HG02885 (cell line): ENCODE data around the gene TRAF4.

ENCODE experiments used
- ATAC-seq: cut with Tn5 transposase; IDR thresholded peaks from one replicate; pipeline ENCODE4 v1.9.1; 2021; ENCODE audit warnings: mild to moderate bottlenecking; ENCODE audit not compliant: unreplicated experiment, poor library complexity

The TRAF4 gene, protein sequence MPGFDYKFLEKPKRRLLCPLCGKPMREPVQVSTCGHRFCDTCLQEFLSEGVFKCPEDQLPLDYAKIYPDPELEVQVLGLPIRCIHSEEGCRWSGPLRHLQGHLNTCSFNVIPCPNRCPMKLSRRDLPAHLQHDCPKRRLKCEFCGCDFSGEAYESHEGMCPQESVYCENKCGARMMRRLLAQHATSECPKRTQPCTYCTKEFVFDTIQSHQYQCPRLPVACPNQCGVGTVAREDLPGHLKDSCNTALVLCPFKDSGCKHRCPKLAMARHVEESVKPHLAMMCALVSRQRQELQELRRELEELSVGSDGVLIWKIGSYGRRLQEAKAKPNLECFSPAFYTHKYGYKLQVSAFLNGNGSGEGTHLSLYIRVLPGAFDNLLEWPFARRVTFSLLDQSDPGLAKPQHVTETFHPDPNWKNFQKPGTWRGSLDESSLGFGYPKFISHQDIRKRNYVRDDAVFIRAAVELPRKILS

DNA sequence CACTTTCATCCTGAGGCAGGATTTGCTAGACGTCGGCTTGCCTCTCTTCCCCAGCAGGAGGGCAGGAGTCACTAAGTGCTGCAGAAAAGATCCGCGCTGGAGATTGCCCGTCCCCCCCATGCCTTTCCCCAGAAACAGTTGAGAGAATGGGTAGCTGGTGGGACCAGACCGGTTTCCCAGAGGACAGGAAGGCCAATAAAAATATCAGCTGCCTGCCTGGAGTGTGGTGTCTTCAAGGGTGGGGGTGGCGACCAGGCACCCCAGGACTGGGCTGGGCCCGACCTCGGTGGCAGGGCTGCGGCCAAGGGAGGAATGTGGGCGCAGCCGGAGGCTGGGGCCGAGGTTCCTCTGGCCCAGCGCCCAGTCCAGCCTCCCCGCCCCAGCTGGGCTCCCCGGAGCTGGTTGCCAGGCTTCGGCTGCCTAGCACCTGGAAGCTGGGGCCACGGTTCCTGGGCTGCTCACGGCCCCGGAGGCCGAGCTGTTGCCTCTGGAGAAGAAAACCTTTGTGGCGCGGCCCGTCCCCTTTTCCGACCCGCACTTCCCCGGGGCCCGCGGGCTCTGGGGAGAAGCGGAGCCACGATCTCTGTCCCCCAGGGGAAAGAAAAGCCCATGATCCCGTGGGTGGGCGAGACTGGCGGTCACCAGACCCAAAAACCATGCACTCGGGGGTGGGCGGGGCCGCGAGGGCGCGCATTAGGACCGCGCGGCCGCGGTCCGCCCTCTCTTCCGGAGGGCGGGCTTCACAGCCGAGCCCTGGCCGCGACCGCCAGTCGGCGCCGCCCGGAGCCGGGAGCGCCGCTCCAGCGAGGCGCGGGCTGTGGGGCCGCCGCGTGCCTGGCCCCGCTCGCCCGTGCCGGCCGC is at the start of gene TRAF4:
TSS of gene TRAF4 (plus strand) at position 769 of the 861 bp plus-strand sequence. CDS start 102 bp downstream, outside the sequence.
- peak; percentile 80 for ATAC-seq

DNA sequence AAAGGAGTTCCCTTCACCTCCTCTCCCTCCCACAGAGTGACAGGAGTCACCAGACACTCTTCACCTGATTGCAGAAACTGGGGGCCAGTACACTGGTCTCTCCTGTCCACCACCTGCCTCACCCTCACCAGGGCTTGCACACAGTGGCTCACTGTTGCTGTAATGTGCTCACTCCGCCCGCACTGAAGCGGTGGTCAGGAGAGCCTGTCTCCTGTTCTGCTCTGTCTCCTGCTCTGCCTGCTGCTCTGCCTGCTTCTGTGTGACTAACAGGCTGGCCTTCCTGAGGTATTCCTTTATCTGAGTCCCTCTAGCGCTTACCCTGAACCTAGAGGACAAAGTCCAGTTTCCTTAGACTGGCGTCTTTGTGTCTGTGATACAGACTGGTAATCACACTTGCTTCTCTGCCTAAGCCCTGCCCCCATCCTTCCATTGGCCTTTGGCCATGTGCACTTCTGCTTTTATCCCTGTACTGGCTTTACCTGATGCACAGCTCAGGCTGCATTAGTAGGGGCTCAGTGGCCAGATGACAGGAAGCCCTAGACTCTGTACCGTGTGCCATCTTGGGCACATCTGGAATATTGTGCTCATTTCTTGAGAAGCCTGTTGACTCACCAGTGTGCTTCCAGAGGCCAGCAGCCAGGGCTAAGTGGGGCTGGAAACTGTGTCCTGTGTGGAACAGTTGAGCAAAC is 45.4 kb upstream of the TRAF4 start:
- no peak for ATAC-seq

DNA sequence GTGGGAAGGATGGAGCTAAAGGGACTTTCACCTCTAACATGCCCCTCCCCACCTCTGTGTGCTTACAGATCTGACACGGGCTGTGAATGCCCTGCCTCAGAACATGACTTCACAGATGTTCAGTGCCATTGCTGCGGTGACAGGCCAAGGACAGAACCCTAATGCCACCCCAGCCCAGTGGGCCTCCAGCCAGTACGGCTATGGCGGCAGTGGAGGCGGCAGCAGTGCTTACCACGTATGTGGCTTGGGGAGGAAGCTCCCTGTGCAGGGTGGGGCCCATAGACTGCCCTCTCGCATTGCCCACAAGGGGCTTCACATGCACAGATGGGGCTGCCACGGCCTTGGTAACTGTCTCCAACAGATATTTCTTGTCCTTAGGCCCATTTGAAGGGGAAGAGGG is 43.5 kb upstream of the TRAF4 start:
- ATAC-seq: no peak

DNA sequence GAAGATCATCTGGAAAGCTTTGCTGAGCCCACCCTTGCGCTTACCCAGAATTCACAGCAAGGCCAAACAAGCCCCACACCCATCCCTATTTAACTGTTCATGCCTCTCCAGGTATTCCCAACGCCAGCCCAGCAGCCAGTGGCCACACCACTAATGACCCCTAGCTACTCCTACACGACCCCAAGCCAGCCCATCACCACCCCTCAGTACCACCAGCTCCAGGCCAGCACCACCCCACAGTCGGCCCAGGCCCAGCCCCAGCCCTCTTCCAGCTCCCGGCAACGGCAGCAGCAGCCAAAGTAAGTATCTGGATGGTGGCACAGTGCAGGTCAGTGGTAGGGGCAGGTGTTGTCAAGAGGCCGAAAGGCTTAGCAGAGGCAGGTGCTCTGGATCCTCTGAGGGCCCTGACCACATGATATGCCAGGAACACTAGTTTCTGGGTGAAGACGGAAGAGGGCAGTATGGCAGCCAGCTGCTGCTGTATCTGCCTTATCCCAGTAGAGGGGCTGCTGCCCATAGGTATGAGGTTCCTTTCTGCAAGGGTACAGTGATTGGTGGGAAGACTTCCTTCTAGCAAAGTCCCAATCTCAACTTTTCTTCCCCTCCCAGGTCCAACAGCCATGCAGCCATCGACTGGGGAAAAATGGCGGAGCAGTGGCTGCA is 42.9 kb upstream of the TRAF4 start:
- no peak for ATAC-seq

DNA sequence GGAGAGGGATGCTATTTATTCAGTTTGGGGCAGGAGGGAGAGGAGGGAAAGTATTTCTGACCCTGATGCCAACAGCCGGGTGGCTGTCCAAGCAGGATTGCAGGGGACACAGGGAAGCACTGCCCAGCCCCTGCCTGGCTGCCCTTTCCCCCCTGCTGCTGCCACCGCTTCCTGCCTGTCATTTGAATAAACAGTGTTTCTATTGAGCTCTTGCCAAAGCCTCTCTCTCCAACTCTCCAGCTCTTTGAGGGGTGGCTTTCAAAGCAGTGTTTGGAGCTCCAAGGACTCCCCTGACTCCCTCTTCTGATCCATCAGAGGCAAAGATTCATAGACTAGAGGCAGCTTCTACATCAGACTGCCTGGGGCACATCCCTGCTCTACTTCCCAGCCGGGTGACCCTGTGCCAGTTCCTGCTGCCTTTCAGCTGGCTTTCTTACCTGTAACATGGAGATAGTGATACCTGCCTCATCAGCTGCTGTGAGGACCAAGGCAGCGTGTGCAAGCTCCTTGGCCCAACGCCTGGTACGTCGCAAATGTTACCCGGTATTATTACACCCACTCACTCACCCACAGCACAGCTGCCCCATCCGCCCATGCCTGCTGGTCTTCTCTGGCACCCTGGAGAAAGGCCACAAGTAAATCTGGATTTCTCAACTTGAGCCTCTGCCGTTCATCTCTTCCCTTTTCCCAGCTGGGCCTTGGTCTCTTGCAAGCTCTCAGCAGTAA is 41.6 kb upstream of the TRAF4 start:
- no peak for ATAC-seq

DNA sequence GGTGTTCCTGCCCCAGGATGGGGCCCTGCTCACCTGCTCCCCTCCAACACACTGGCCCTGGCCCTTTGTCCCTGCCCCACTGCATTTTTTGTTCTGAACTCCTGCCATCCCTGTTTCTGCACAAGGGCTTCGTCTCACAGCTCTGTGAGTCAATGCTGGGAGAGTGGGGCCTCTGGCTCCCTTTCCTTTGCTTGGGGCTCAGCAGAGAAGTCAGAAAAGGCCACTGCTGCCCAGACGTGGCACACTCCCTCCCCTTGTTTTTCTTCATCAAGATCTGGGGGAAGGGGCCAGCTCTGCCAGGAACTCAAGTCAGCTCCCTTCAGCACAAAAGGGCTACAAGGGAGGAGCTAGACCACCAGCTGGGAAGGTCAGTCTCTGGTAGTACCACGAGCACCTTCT is 41.1 kb upstream of the TRAF4 start:
- no peak for ATAC-seq

DNA sequence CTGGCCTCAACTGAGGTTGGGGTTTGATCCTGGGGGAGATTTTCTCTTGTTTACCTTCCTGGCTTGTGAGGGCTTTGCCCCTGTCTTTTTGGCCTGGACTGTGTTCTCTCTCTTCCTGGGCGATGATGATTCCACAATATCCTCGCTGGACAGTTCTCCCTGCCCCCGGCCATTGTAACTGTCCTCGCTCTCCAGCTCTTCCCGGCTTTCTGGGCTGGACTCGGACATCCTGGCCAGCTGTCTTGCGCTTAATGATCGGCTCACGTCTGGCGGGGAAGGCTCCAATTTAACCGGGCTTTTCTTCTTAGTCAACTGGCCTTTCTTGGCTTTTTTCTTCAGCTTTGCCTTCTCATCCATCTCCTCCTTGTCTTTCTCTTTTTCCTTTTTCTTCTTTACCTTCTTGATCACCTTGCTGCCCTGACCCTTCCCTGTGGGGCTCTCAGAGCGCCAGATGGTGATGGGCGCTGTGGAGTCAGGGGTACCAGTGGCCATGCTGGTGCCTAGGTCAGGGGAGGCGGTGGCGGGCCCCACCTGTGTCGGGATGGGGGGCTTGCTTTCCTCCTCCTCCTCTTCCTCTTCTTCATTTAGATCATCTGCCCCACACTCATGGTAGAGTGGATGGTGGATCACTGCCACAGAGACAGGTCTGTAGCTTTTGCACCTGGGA is 40.1 kb upstream of the TRAF4 start:
- ATAC-seq: no peak

DNA sequence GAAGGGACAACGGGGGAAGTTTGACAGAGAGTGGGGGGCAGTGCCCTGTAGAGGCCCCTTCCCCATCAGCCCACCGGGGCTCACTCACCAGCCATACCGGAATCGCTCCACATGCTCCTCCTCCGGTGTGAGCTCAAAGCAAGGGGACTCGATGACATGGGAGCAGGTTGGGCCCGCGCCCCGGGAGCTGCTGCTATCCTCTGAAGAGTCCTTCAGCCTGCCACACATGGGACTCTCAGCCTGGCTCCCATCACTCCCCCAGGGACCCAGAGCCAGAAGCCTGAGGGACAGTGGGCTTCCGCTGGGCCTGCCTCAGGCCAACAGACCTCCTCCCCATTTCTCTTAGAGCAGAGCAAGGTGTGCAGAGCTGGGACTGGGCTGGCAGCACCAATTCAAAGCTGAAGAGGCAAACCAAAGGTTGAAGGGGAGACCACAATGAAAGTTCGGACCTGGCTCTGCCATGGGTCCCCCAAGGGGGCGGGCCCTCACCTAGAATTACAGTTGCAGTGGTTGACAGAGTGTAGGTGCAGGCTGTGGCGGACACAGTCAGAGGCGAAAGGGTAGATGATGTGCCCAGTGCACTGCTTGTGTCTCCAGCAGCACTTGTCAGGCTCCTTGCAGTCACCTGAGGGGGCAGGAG is 39.5 kb upstream of the TRAF4 start:
- no peak for ATAC-seq

DNA sequence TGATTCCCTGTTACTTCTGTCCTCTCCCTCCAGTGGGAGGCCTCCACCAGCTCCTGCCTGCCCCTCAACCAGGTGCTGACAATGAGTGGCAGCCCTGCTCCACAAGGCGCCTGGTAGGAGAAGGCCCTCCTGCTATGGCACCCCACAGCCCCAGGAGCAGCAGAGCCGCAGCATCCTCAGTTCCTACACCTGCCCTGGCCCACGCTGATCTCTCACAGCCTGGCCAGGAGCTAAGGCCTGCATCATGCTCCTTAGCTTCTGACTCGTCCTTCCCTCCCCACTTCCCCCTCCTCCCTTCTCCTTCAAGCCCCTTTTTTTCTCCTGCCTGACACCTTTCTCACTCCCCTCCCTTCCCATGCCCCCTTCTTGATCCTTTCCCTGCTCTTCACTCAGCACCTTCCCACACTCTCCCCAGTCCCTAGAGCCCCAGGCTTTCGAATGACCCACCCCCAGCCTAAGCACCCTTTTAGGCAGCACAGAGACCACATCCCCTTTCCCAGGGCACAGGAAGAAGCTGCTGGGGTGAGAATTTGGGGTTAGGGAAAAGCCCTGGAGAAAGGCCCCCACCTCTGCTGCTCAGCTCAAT is 38.6 kb upstream of the TRAF4 start:
- no peak for ATAC-seq

DNA sequence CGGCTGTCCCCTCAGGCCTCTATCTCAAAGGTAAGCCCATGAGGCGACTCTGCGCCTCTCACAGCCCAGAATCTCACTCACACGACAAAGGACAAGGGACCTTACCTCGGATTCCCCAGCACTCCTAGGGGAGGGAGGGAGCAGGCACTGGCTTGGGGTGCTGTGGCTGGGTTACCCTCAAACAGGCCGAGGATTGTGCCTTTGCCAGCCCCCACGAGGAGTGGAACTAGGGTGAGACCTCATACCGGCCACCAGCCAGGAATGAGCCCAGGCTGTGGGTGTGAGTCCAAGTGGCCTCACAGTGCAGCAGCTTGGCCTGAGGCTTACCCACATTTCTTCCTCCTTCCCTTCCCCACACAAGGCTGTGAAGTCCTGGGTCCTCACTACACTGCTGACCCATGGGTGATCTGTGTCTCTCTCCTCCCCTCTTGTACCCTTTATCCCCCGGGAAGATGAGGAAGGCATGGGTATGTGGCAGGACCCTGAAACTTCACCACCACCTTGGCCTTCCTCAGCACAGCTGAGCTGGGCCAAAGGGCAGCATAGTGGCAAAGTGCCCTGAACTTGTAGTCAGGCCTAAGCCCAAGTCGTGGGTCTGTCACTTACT is 38.0 kb upstream of the TRAF4 start:
- no peak for ATAC-seq

DNA sequence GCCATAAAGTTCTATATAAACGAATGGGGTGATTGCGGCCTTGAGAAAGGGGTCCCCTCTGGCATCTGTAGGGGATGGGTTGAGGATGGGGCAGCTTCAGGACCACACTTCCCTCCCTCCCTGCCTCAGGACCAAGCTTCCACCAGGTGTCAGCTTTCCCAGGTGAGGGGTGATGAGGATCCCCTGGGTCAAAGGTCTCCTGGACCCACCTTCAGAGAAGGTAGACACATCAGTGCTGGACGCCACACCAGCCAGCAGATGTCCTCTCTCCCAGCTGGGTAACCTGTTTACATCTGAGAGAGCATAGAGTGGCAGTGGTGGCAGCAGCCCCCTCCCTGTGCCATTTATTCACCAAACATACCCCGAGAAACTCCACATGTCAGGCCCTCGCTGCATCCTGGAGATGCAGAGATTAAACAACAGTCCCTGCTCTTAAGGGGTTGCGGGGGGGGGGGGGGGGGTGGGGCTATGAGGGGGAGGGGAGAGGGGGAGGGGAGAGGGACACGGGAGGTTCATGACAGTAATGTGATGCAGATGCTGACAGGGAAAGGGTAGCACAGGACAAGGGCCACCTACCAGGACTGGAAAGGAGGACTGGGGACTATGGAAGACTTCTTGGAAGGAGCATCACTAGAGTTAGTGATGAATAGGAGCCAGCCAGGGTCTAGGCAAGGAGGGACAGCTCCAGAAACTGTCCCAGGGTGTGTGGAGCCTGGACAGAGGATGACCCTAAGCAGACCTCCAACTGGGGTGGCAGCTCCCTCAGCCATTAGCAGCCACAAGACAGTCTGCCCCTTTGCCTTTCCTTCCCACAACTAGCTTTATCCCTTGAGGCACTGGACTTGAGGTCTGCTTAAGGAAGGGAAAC is 37.1 kb upstream of the TRAF4 start:
- no peak for ATAC-seq

DNA sequence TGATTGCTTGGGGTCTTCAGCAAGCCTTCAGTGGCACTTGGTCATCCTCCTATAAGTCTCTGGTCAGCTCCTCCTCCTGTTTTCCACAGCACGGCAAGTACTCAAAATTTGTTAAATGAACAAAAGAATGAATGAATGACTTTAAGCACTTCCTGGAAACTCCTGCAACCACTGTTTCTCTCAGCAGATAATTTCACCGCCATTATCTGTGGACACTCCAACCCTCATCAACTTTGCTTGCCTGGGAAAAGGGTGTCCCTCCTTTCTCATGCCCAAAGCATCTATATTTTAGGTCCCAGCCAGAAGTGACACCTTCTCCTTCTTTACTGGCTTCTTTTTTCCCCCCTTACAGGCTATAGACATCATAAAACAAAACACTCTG is 36.5 kb upstream of the TRAF4 start:
- no peak for ATAC-seq

DNA sequence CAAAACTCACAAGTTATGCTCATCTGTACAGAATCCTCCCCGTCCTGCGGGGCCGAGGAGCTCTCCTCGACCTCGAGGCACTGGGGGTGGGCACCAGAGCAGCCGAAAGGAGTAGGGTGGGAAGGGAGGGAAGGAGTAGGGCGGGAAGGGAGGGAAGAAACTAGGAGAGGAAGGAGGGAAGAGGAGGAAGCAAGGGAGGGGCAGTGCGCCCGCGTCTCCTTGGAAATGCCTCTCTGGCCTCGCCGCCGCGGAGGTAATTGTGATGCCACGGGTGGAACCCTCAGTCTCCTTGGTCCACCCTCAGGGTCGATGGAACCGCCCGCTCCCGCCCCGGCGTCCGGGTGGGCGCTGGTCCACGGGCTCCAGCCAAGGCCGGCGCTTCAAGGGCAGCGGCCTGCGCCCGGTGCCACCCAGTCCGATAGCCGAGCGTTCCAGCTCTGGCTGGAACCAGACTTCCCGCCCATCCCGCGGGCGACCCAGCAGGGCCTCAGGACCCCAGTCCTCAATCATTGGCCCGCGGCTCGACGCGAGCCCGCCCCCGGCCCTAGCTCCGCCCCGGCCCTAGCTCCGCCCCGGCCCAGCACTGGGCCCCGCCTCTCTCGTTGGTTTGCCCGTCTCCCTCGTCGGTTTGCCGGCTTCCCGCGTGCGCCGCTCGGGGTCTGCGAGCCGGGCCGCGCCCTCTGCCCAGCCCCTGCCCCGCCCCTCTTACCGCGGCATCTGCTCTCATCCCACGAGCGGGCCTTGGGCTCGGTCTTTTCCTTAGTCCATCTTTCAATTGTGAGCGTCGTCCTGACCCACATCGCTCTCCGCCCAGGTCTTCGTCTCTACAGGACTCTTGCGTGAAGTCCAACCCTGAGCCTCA is 32.7 kb upstream of the TRAF4 start:
- ATAC-seq: peak; percentile 83

DNA sequence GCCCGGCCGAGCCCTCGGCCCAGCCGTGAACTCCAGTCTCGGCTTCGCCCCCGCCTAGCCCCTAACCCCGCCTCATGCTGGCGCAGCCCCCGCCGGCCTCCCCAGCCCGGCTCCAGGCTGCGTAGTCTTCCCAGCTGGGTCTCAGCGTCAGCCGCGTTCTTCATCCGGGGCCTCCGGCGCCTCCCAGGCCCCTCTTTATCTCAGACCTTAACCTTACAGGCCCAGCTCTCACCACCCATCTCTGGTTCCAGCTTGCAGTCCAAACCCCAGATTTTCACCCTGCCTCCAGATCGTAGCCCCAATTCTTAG is 32.1 kb upstream of the TRAF4 start, which contains the start of gene PROCA1:
TSS of gene PROCA1 (minus strand) at position 166 of the 309 bp plus-strand sequence. CDS start 228 bp downstream, outside the sequence.
- ATAC-seq: peak; percentile 17

DNA sequence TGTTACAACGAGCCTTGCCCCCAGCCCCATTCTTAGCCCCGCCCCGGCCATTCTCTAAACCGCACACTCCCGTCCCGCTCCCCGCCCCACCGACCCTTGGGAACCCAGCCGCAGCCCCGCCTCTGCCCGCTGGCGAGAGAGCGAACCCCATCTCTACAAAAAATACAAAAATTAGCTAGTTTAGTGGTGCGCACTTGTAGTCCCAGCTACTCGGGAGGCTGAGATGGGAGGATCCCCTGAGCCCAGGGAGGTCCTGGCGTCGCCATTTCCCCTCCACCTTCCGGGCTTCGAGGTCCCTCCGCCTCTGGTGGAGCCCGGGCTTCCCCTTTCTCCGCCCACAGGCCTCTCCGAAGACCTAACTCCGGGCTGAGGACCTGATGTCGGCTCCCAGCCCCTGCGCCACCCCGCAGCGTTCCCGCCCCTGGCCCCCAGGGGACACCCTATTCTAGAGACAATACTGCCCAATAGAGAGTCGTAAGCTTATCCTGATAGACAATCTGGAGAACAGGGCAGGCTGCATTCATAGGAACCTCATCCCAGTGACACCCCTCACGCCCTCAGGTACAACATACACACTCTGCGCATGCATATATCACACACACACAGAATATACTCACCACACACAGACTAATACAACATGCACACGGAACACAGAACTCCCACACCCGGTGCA is 31.6 kb upstream of the TRAF4 start:
- no peak for ATAC-seq
